Measurements from ENCODE around the gene GATA6. TPM values are rescaled to one million over a fixed set of nuclear protein-coding genes. Genes with fewer than 3 reads are reported as not detected.

Gene GATA6
- polyA plus RNA-seq, 1 of the 3 experiments (the other 2 are of a cell fraction), result not detected

DNA sequence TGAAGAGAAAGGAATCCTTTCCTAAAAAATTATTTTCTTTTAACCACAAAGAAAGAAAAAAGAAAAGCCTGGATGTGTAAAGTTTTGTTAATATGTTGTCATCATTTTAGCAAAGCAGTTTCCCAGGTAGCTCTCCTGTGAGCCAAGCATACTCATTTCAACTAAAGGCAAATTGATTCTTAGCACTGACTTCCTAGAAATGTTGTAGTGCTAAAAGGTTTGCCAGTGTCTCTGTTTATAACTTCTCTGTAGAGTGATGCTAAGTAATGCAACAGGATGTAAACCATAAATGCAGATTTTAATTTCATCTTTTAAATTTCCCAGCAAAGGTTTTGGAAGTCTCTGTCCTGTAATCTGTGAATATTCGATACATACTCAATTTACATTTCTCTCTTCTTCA is 10.2 kb downstream of the GATA6 start:
- Histone ChIP-seq H3K36me3 (replicated peaks in 1 of 2; ENCODE audit: control insufficient read depth in 1 of 2, insufficient read depth in 2 of 2, low read length in 1 of 2) (no peaks in the 10 kb centered on the region), H2AFZ (ENCODE audit: low read depth) (no peak overlapping the region), H3K27ac (ENCODE audit: low read depth in 2 of 2, low read length in 1 of 2) (no peak overlapping the region), H3K4me1 (ENCODE audit: control insufficient read depth in 1 of 2, insufficient read depth in 2 of 2, low read depth in 1 of 2, low read length in 1 of 2) (no peaks in the 10 kb centered on the region), H3K4me3 (ENCODE audit: low read depth in 2 of 2, low read length in 1 of 2) (no peak overlapping the region), H3K4me2 (no peak overlapping the region), H3K9me3 (no peaks in the 10 kb centered on the region), H3K79me2 (ENCODE audit: insufficient read depth) (no peaks in the 10 kb centered on the region), H3K9me2 (no peaks in the 10 kb centered on the region), H3F3A (replicated peaks; ENCODE audit: insufficient read depth) (no peaks in the 10 kb centered on the region), H4K20me1 (ENCODE audit: insufficient read depth) (no peaks in the 10 kb centered on the region), H3K27me3 (ENCODE audit: insufficient read depth) (peaks cover 82% of the 10 kb centered on the region), H3K9ac (no peak overlapping the region)
- no peak for DNase-seq
- POLR2A ChIA-PET, result no interaction called here
- CTCF ChIA-PET, result no interaction called here
- TF ChIP-seq USF2 (IDR thresholded peaks at IDR 0.05; ENCODE audit: borderline replicate concordance, low read depth, low read length) (no peak), FOSL2 (IDR thresholded peaks at IDR 0.05; ENCODE audit: borderline replicate concordance, low read depth) (no peak), RFX5 (IDR thresholded peaks at IDR 0.05; ENCODE audit: low read length) (no peak), ZBTB33 (IDR thresholded peaks at IDR 0.05; ENCODE audit: borderline replicate concordance, low read depth) (no peak), POLR2AphosphoS5 (IDR thresholded peaks at IDR 0.05; ENCODE audit: low read depth, low read length) (no peak), GATA2 (CRISPR knock-in tag; IDR thresholded peaks at IDR 0.05) (no peak), EZH2phosphoT487 (IDR thresholded peaks at IDR 0.05; ENCODE audit: borderline replicate concordance, low read depth) (no peak), EP300 (IDR thresholded peaks at IDR 0.05; ENCODE audit: borderline replicate concordance in 1 of 2, low read depth in 1 of 2, low read length in 1 of 2) (no peak), MXI1 (IDR thresholded peaks at IDR 0.05; ENCODE audit: low read depth, low read length) (no peak), NRF1 (IDR thresholded peaks at IDR 0.05; ENCODE audit: low read depth, low read length) (no peak), TAF1 (IDR thresholded peaks at IDR 0.05; ENCODE audit: borderline replicate concordance, low read depth, low read length) (no peak), MAX (IDR thresholded peaks at IDR 0.05; ENCODE audit: low read depth) (no peak), JUND (IDR thresholded peaks at IDR 0.05) (no peak), USF1 (IDR thresholded peaks at IDR 0.05; ENCODE audit: borderline replicate concordance, low read depth) (no peak)
- WGBS (ENCODE audit: low lambda C conversion rate), result 6% methylated on average over 1 of the region's 1 CpG

DNA sequence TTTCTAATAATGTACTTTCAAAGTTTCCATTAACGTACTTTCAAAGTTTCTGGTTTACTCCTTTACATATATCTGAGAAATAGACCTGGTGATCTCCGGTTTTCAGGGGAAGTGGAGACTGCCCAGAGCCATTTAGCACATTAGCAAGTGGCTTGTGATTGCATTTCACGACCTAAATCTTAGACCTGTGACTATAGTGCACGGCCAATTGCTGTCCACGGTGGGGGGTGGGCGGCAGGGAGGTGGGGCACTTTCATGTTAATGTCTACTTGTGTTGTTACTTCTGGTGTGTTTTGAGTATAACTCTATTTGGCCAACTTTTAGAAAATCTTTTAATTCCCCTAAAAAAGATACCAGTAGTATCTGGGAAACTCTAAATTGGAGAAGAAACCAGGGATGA is 11.3 kb downstream of the GATA6 start:
- DNase-seq, result no peak
- no peaks in the 10 kb centered on the region for H3K79me2 ChIP-seq (ENCODE audit: insufficient read depth)
- WGBS (ENCODE audit: low lambda C conversion rate), result 12% methylated on average over 6 of the region's 6 CpGs
- peaks cover 82% of the 10 kb centered on the region for H3K27me3 ChIP-seq (ENCODE audit: insufficient read depth)
- H3K27ac ChIP-seq (ENCODE audit: low read depth in 2 of 2, low read length in 1 of 2), result no peak overlapping the region
- POLR2A ChIA-PET, result no interaction called here
- H3K9me2 ChIP-seq, result no peaks in the 10 kb centered on the region
- H3K9ac ChIP-seq, result no peak overlapping the region
- no peak overlapping the region for H2AFZ ChIP-seq (ENCODE audit: low read depth)
- TF ChIP-seq GATA2 (CRISPR knock-in tag; IDR thresholded peaks at IDR 0.05) (no peak), MAX (IDR thresholded peaks at IDR 0.05; ENCODE audit: low read depth) (no peak), TCF12 (IDR thresholded peaks at IDR 0.05) (no peak), TEAD4 (IDR thresholded peaks at IDR 0.05; ENCODE audit: borderline replicate concordance, insufficient read depth) (no peak), EP300 (IDR thresholded peaks at IDR 0.05; ENCODE audit: borderline replicate concordance in 1 of 2, low read depth in 1 of 2, low read length in 1 of 2) (no peak), RCOR1 (IDR thresholded peaks at IDR 0.05; ENCODE audit: low read length) (no peak), SIN3A (IDR thresholded peaks at IDR 0.05; ENCODE audit: borderline replicate concordance, low read depth, low read length) (no peak), USF2 (IDR thresholded peaks at IDR 0.05; ENCODE audit: borderline replicate concordance, low read depth, low read length) (no peak), MEF2A (IDR thresholded peaks at IDR 0.05; ENCODE audit: borderline replicate concordance, low read depth) (no peak)
- TF ChIP-seq, protein P1, sequence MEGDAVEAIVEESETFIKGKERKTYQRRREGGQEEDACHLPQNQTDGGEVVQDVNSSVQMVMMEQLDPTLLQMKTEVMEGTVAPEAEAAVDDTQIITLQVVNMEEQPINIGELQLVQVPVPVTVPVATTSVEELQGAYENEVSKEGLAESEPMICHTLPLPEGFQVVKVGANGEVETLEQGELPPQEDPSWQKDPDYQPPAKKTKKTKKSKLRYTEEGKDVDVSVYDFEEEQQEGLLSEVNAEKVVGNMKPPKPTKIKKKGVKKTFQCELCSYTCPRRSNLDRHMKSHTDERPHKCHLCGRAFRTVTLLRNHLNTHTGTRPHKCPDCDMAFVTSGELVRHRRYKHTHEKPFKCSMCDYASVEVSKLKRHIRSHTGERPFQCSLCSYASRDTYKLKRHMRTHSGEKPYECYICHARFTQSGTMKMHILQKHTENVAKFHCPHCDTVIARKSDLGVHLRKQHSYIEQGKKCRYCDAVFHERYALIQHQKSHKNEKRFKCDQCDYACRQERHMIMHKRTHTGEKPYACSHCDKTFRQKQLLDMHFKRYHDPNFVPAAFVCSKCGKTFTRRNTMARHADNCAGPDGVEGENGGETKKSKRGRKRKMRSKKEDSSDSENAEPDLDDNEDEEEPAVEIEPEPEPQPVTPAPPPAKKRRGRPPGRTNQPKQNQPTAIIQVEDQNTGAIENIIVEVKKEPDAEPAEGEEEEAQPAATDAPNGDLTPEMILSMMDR (IDR thresholded peaks at IDR 0.05), result no peak
- H3F3A ChIP-seq (replicated peaks; ENCODE audit: insufficient read depth), result no peaks in the 10 kb centered on the region
- H3K4me3 ChIP-seq (ENCODE audit: low read depth in 2 of 2, low read length in 1 of 2), result no peak overlapping the region
- CTCF ChIA-PET, result no interaction called here
- no peaks in the 10 kb centered on the region for H3K9me3 ChIP-seq
- H3K4me2 ChIP-seq, result no peak overlapping the region
- no peaks in the 10 kb centered on the region for H4K20me1 ChIP-seq (ENCODE audit: insufficient read depth)
- no peaks in the 10 kb centered on the region for H3K36me3 ChIP-seq (replicated peaks in 1 of 2; ENCODE audit: control insufficient read depth in 1 of 2, insufficient read depth in 2 of 2, low read length in 1 of 2)
- no peaks in the 10 kb centered on the region for H3K4me1 ChIP-seq (ENCODE audit: control insufficient read depth in 1 of 2, insufficient read depth in 2 of 2, low read depth in 1 of 2, low read length in 1 of 2)

Data from SK-N-SH (cell line).